SK-N-SH (cell line): Measurements from ENCODE around the gene PAMR1. TPM values are rescaled to one million over a fixed set of nuclear protein-coding genes. Genes with fewer than 3 reads are reported as not detected.
A peak's percentile ranks its signal among the peaks of the same experiment; 100 is the strongest.
"Not testable (repeated sequence)": the region's sequence is repeated elsewhere in the genome, so short reads cannot be mapped to it uniquely, and the experiment has no call there.

Experiments
- CTCF ChIA-PET: fragments of 300-600, 350-600 bp; formaldehyde crosslinking; extraction: SDS; loops from one replicate; lab custom pipeline; 2021; lab: Yijun Ruan, JAX
- POLR2A ChIA-PET: fragments of 350-600 bp; sonication (Branson Sonifier 250); formaldehyde crosslinking; extraction: SDS; loops from one replicate; lab custom pipeline; 2020; ENCODE audit warnings: antibody characterized with exemption, inconsistent platforms; lab: Yijun Ruan, JAX
- DNase-seq: peaks from one replicate; pipeline ENCODE4 v3.0.0; 2012
- H2AFZ ChIP-seq: fragments of 200-600 bp; sonication (generic); 2 replicates; pipeline ENCODE4 v1.8.1; 2016; ENCODE audit warnings: antibody characterized with exemption, mild to moderate bottlenecking, low read depth
- H3F3A ChIP-seq: fragments of 200-600 bp; sonication (generic); replicated peaks from 2 replicates; pipeline ENCODE3; 2016; ENCODE audit warnings: antibody characterized with exemption, mild to moderate bottlenecking; ENCODE audit not compliant: insufficient read depth
- H3K27ac ChIP-seq, 2 experiments: fragments of 200-500 bp in 1 of 2; fragments of 200-600 bp in 1 of 2; sonication (Bioruptor generic) in 1 of 2; sonication (generic), shearing (Covaris generic) in 1 of 2; 2 replicates each; pipeline versions ENCODE4 v1.5.1 to v1.6.1; 2014 to 2016; ENCODE audit warnings: low read depth in 2 of 2, inconsistent platforms in 1 of 2, low read length in 1 of 2, mild to moderate bottlenecking in 1 of 2, mixed read lengths in 1 of 2
- H3K27me3 ChIP-seq: fragments of 200-600 bp; sonication (generic), shearing (Covaris generic); 2 replicates; pipeline ENCODE4 v1.6.1; 2016; ENCODE audit warnings: mixed run types; ENCODE audit not compliant: insufficient read depth
- H3K36me3 ChIP-seq, 2 experiments: fragments of 200-500 bp in 1 of 2; fragments of 200-600 bp in 1 of 2; sonication (Bioruptor generic) in 1 of 2; sonication (generic) in 1 of 2; replicated peaks in 1 of 2; 2 replicates each; pipeline versions ENCODE3 to v1.5.1; 2014 to 2016; ENCODE audit warnings: low read length in 1 of 2, mild to moderate bottlenecking in 1 of 2; ENCODE audit not compliant: insufficient read depth in 2 of 2, control insufficient read depth in 1 of 2
- H3K4me1 ChIP-seq, 2 experiments: fragments of 200-500 bp in 1 of 2; fragments of 200-600 bp in 1 of 2; sonication (Bioruptor generic) in 1 of 2; sonication (generic), shearing (Covaris generic) in 1 of 2; 2 replicates each; pipeline versions ENCODE4 v1.5.1 to v1.6.1; 2014 to 2016; ENCODE audit warnings: low read depth in 1 of 2, low read length in 1 of 2, mixed run types in 1 of 2; ENCODE audit not compliant: insufficient read depth in 2 of 2, control insufficient read depth in 1 of 2
- H3K4me2 ChIP-seq: fragments of 200-600 bp; sonication (generic), shearing (Covaris generic); 2 replicates; pipeline ENCODE4 v1.6.1; 2017; ENCODE audit warnings: mixed run types
- H3K4me3 ChIP-seq, 2 experiments: fragments of 200-500 bp in 1 of 2; fragments of 200-600 bp in 1 of 2; sonication (Bioruptor generic) in 1 of 2; sonication (generic), shearing (Covaris generic) in 1 of 2; 2 replicates each; pipeline versions ENCODE4 v1.5.1 to v1.8.1; 2014 to 2016; ENCODE audit warnings: low read depth in 2 of 2, inconsistent platforms in 1 of 2, low read length in 1 of 2, mild to moderate bottlenecking in 1 of 2, mixed read lengths in 1 of 2, moderate library complexity in 1 of 2
- H3K79me2 ChIP-seq: fragments of 200-600 bp; sonication (generic); 2 replicates; pipeline ENCODE4 v1.8.1; 2017; ENCODE audit warnings: mild to moderate bottlenecking; ENCODE audit not compliant: insufficient read depth
- H3K9ac ChIP-seq: fragments of 200-600 bp; sonication (generic); 2 replicates; pipeline ENCODE4 v1.6.1; 2017; ENCODE audit warnings: mixed run types
- H3K9me2 ChIP-seq: fragments of 200-600 bp; sonication (generic); 2 replicates; pipeline ENCODE4 v1.6.1; 2017; ENCODE audit warnings: mixed run types
- H3K9me3 ChIP-seq: fragments of 200-600 bp; sonication (generic); 2 replicates; pipeline ENCODE4 v1.6.1; 2017; ENCODE audit warnings: mixed run types, mild to moderate bottlenecking, moderate library complexity
- H4K20me1 ChIP-seq: fragments of 200-600 bp; sonication (generic); 2 replicates; pipeline ENCODE4 v1.6.1; 2017; ENCODE audit warnings: mild to moderate bottlenecking, mixed run types; ENCODE audit not compliant: insufficient read depth
- CHD2 ChIP-seq: fragments of 150-350 bp; IDR thresholded peaks from 2 replicates; pipeline ENCODE4 v1.6.1; 2018; ENCODE audit warnings: low read length; ENCODE audit not compliant: partially characterized antibody
- EZH2phosphoT487 ChIP-seq: fragments of 200-600 bp; sonication (generic); IDR thresholded peaks from 2 replicates; pipeline ENCODE4 v1.6.1; 2017; ENCODE audit warnings: low read depth, mixed run types, mild to moderate bottlenecking, antibody characterized with exemption, moderate library complexity, borderline replicate concordance
- FOXJ3 ChIP-seq: sonication (generic); formaldehyde crosslinking; IDR thresholded peaks from 2 replicates; pipeline ENCODE4 v1.5.1; 2020; ENCODE audit warnings: mild to moderate bottlenecking, missing genetic modification reagents
- FOXM1 ChIP-seq: IDR thresholded peaks from 2 replicates; pipeline ENCODE4 v1.4.0; 2012; ENCODE audit warnings: low read depth, mild to moderate bottlenecking
- GABPA ChIP-seq: IDR thresholded peaks from 2 replicates; pipeline ENCODE4 v1.4.0; 2012; ENCODE audit warnings: low read depth, mild to moderate bottlenecking
- MAX ChIP-seq: IDR thresholded peaks from 2 replicates; pipeline ENCODE4 v1.4.0; 2012; ENCODE audit warnings: low read depth
- MXI1 ChIP-seq: IDR thresholded peaks from 2 replicates; pipeline ENCODE4 v1.6.1; 2012; ENCODE audit warnings: mild to moderate bottlenecking, low read depth, low read length, improper control_type of control experiment
- NFIC ChIP-seq: IDR thresholded peaks from 2 replicates; pipeline ENCODE4 v1.4.0; 2012; ENCODE audit warnings: borderline replicate concordance
- RCOR1 ChIP-seq: fragments of 150-350 bp; IDR thresholded peaks from 2 replicates; pipeline ENCODE4 v1.6.1; 2017; ENCODE audit warnings: antibody characterized with exemption, low read length
- RFX5 ChIP-seq: IDR thresholded peaks from 2 replicates; pipeline ENCODE4 v1.6.1; 2012; ENCODE audit warnings: mild to moderate bottlenecking, improper control_type of control experiment, low read length
- SIN3A ChIP-seq: IDR thresholded peaks from 2 replicates; pipeline ENCODE4 v1.6.1; 2012; ENCODE audit warnings: low read depth, mild to moderate bottlenecking, low read length, moderate library complexity, borderline replicate concordance
- TCF12 ChIP-seq: IDR thresholded peaks from 2 replicates; pipeline ENCODE4 v1.4.0; 2012
- TEAD4 ChIP-seq: IDR thresholded peaks from 2 replicates; pipeline ENCODE4 v1.4.0; 2012; ENCODE audit warnings: mild to moderate bottlenecking, borderline replicate concordance; ENCODE audit not compliant: insufficient read depth
- USF1 ChIP-seq: IDR thresholded peaks from 2 replicates; pipeline ENCODE4 v1.4.0; 2012; ENCODE audit warnings: low read depth, borderline replicate concordance
- ZBTB33 ChIP-seq: IDR thresholded peaks from 2 replicates; pipeline ENCODE4 v1.4.0; 2012; ENCODE audit warnings: low read depth, borderline replicate concordance
- WGBS: methylation state at CpG from one replicate; pipeline ENCODE4 v1.1.6; 2017; ENCODE audit warnings: low lambda C conversion rate; 5-methylcytosine and 5-hydroxymethylcytosine counted together
- polyA plus RNA-seq, 3 experiments: library from polyadenylated mRNA; depleted of rRNA; stranded (reverse); fragments of >200 nt; gene quantifications; 2 replicates each; pipeline ENCODE4 v1.2.3, GENCODE V29; 2012
- TF ChIP-seq, protein P1 (sequence below): fragments of 200-600 bp; sonication (generic); IDR thresholded peaks from 2 replicates; pipeline ENCODE4 v1.6.1; 2017; ENCODE audit warnings: antibody characterized with exemption, mild to moderate bottlenecking, moderate library complexity
- TF ChIP-seq, protein P2 (sequence below): fragments of 150-350 bp; IDR thresholded peaks from 2 replicates; pipeline ENCODE4 v1.6.1; 2017; ENCODE audit warnings: antibody characterized with exemption, low read length, low read depth, borderline replicate concordance

Gene PAMR1
- polyA plus RNA-seq, 1 of the 3 experiments (the other 2 are of a cell fraction) = 0.31 TPM

- TF ChIP-seq FOXJ3 (CRISPR knock-in tag) (no peak), CHD2 (no peak), ZBTB33 (0 out of 2 replicates have a peak, but pooled peaks have one; percentile 32), RFX5 (no peak)
- TF ChIP-seq, protein P1, sequence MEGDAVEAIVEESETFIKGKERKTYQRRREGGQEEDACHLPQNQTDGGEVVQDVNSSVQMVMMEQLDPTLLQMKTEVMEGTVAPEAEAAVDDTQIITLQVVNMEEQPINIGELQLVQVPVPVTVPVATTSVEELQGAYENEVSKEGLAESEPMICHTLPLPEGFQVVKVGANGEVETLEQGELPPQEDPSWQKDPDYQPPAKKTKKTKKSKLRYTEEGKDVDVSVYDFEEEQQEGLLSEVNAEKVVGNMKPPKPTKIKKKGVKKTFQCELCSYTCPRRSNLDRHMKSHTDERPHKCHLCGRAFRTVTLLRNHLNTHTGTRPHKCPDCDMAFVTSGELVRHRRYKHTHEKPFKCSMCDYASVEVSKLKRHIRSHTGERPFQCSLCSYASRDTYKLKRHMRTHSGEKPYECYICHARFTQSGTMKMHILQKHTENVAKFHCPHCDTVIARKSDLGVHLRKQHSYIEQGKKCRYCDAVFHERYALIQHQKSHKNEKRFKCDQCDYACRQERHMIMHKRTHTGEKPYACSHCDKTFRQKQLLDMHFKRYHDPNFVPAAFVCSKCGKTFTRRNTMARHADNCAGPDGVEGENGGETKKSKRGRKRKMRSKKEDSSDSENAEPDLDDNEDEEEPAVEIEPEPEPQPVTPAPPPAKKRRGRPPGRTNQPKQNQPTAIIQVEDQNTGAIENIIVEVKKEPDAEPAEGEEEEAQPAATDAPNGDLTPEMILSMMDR = no peak
These were observed 24.4 kb upstream of the PAMR1 start (continued) for GRCh38 chr11:35549787-35550186.

DNA sequence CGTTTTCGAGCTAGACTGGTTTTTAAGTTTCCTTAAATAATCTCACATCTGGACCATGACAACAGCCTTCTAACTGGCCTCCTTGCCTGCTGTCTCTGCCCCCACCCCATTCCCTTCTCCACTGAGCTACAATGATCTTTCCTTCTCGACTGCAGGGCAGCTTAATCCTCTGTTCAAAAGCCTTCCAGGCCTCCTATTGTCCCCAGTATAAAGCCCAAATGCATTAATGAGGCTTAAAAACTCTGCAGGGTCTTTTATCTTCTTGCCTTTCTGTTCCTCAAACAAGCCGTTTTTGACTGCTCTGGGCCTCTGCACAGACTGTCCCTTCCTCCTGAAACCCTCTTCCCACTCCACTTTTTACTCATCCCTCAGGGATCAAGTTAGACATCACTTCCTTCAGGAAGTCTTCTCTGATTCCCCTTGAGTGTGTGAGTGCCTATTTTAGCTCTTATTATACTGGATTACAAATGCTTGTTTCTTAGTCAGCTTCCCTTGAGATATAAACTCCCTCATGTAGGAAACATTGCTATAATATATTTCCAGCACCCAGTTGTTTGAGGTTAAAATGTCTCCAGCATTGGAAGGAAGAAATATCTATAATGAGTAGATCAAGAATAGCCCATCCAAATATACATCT, 23.6 kb upstream of the PAMR1 start:
- CTCF ChIA-PET = no interaction called here
- H3K79me2 ChIP-seq = no peaks in the 10 kb centered on the region
- 63% methylated on average over 4 of the region's 4 CpGs for WGBS
- peaks cover 31% of the 10 kb centered on the region for H3F3A ChIP-seq
- H2AFZ ChIP-seq = 0 out of 2 replicates have a peak overlapping the region, but pooled peaks have one; percentile 14
- TF ChIP-seq MXI1 = no peak
- TF ChIP-seq FOXM1 = no peak
- no peak for TF ChIP-seq FOXJ3 (CRISPR knock-in tag)
- TF ChIP-seq RCOR1 = no peak
- no peak for TF ChIP-seq GABPA
- TF ChIP-seq, protein P2, sequence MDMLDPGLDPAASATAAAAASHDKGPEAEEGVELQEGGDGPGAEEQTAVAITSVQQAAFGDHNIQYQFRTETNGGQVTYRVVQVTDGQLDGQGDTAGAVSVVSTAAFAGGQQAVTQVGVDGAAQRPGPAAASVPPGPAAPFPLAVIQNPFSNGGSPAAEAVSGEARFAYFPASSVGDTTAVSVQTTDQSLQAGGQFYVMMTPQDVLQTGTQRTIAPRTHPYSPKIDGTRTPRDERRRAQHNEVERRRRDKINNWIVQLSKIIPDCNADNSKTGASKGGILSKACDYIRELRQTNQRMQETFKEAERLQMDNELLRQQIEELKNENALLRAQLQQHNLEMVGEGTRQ = no peak
- no peak for TF ChIP-seq MAX
- TF ChIP-seq NFIC = no peak
- no peak for TF ChIP-seq USF1
- TF ChIP-seq SIN3A = no peak
- TF ChIP-seq EZH2phosphoT487 = no peak
- TF ChIP-seq TCF12 = no peak
- TF ChIP-seq TEAD4 = no peak
- POLR2A ChIA-PET = no interaction called here
- no peaks in the 10 kb centered on the region for H3K9me2 ChIP-seq
- H3K4me1 ChIP-seq = peaks cover 4 to 38% of the 10 kb centered on the region in 2 experiments
- H3K4me3 ChIP-seq = no peak overlapping the region
- H3K27me3 ChIP-seq = no peaks in the 10 kb centered on the region
- peak overlapping the region; percentile 48 for H3K9ac ChIP-seq
- H3K27ac ChIP-seq = peak overlapping the region; percentile 44 to 89; a peak in 3 of 4 replicates
- DNase-seq = no peak
- no peaks in the 10 kb centered on the region for H3K36me3 ChIP-seq
- no peaks in the 10 kb centered on the region for H3K9me3 ChIP-seq
- peak overlapping the region; percentile 46; the same call in 1 of the 2 replicates for H3K4me2 ChIP-seq
- no peaks in the 10 kb centered on the region for H4K20me1 ChIP-seq

- H2AFZ ChIP-seq, DNase-seq, H3K9me2 ChIP-seq, POLR2A ChIA-PET, H3K27ac ChIP-seq, H3K4me2 ChIP-seq, H3K9me3 ChIP-seq, H3K27me3 ChIP-seq, H3K36me3 ChIP-seq, H4K20me1 ChIP-seq, H3K9ac ChIP-seq, H3K4me3 ChIP-seq, H3K79me2 ChIP-seq: not testable (repeated sequence)
- CTCF ChIA-PET = interaction anchor here (1.6 kb wide), 2 partner anchors 10 to 63 kb away, joined by 3 to 4 read pairs; no protein-coding TSS in a partner anchor
- Histone ChIP-seq H3F3A (peaks cover 28% of the 10 kb centered on the region), H3K4me1 (peaks cover 4 to 33% of the 10 kb centered on the region in 2 experiments)
- WGBS = 88% methylated on average over 4 of the region's 4 CpGs
These were observed 22.6 kb upstream of the PAMR1 start for GRCh38 chr11:35547995-35548394.
